ENCODE measurements around the gene AMD1.
"Not testable (repeated sequence)": the region's sequence is repeated elsewhere in the genome, so short reads cannot be mapped to it uniquely, and the experiment has no call there.

- TF ChIP-seq, protein P1, sequence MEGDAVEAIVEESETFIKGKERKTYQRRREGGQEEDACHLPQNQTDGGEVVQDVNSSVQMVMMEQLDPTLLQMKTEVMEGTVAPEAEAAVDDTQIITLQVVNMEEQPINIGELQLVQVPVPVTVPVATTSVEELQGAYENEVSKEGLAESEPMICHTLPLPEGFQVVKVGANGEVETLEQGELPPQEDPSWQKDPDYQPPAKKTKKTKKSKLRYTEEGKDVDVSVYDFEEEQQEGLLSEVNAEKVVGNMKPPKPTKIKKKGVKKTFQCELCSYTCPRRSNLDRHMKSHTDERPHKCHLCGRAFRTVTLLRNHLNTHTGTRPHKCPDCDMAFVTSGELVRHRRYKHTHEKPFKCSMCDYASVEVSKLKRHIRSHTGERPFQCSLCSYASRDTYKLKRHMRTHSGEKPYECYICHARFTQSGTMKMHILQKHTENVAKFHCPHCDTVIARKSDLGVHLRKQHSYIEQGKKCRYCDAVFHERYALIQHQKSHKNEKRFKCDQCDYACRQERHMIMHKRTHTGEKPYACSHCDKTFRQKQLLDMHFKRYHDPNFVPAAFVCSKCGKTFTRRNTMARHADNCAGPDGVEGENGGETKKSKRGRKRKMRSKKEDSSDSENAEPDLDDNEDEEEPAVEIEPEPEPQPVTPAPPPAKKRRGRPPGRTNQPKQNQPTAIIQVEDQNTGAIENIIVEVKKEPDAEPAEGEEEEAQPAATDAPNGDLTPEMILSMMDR (IDR thresholded peaks at IDR 0.05) = not testable (repeated sequence)
- TF ChIP-seq POLR2A (IDR thresholded peaks at IDR 0.05) = not testable (repeated sequence)
Measured at GRCh38 chr6:110906273-110906672, 31.7 kb downstream of the AMD1 start.
